Mesodermal cell (in vitro differentiated cells): ENCODE measurements around the gene TFAP2C.

Source experiments
- H3K27ac ChIP-seq: 2 replicates; pipeline ENCODE4 v1.7.0; 2013; ENCODE audit warnings: mild to moderate bottlenecking, low read depth, low read length, moderate library complexity; ENCODE audit not compliant: severe bottlenecking
- H3K36me3 ChIP-seq: 2 replicates; pipeline ENCODE4 v1.7.1; 2013; ENCODE audit warnings: mild to moderate bottlenecking, low read length, moderate library complexity; ENCODE audit not compliant: control insufficient read depth, insufficient read depth
- H3K4me1 ChIP-seq: one replicate; pipeline ENCODE4 v1.7.1; 2013; ENCODE audit warnings: mild to moderate bottlenecking, low read length; ENCODE audit not compliant: insufficient read depth, control insufficient read depth, poor library complexity, severe bottlenecking
- H3K4me3 ChIP-seq: 2 replicates; pipeline ENCODE4 v1.7.0; 2013; ENCODE audit warnings: low read length, control low read depth, mild to moderate bottlenecking; ENCODE audit not compliant: insufficient read depth, poor library complexity, severe bottlenecking; ENCODE audit errors: extremely low read depth
- H3K9me3 ChIP-seq: 2 replicates; pipeline ENCODE4 v1.7.1; 2013; ENCODE audit warnings: mild to moderate bottlenecking, low read length, moderate library complexity; ENCODE audit not compliant: control insufficient read depth
- WGBS, 2 experiments: methylation state at CpG; one replicate each; pipeline ENCODE4 v1.1.5; 2013; ENCODE audit warnings: missing lambda C conversion rate in 2 of 2; ENCODE audit not compliant: insufficient coverage in 2 of 2; 5-methylcytosine and 5-hydroxymethylcytosine counted together

TFAP2C gene

DNA sequence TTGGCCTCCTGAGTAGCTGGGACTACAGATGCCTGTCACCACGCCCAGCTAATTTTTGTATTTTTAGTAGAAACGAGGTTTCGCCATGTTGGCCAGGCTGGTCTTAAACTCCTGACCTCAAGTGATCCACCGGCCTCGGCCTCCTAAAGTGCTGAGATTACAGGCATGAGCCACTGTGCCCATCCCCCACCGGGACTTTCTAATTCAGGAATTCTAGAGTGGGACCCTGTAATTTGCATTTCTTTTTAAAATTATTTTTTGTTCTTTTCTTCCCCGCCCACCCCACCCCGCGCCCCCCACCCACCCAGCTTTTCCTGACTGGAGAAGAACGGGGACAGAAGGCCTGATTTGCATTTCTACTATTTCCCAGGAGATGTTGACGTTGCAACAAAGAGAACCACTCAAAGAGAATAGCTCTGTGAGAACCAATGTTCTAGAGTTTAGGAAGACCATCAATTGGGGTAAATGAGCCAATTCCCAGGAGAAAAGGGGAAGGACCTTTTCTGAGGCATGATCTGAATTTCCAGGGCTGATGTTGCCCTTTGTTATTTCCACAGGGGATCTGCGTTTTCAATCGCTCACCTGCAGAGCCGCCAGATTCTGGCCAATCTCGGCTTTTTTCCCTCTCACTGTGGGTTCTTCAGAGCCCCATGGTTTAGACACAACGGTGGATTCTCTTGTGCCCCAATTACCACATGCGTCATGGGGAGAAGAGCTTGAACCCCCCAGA lies 33.2 kb upstream of the TFAP2C start:
- H3K36me3 ChIP-seq = no peaks in the 10 kb centered on the region
- H3K27ac ChIP-seq = no peak overlapping the region
- no peaks in the 10 kb centered on the region for H3K9me3 ChIP-seq
- H3K4me1 ChIP-seq = no peaks in the 10 kb centered on the region
- WGBS, 2 experiments = 83% methylated on average over 9 to 12 of the region's 17 CpGs
- no peak overlapping the region for H3K4me3 ChIP-seq

DNA sequence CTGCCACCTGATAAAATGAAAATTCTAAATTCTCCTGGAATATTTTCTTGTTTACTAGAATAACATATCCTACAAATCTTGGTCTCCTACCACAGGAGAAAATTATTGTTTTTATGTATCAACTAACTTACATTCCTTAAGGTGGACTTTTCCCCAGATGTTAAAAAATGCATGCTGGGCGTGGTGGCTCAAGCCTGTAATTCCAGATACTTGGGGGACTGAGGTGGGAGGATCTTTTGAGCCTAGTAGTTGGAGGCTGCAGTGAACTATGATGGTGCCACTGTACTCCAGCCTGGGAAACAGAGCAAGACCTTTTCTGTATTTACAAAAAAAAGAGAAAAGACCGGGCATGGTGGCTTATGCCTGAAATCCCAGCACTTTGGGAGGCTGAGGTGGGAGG lies 27.9 kb upstream of the TFAP2C start:
- H3K36me3 ChIP-seq = no peaks in the 10 kb centered on the region
- H3K4me1 ChIP-seq = no peaks in the 10 kb centered on the region
- WGBS, 2 experiments = 89 to 91% methylated on average over 1 to 2 of the region's 2 CpGs

DNA sequence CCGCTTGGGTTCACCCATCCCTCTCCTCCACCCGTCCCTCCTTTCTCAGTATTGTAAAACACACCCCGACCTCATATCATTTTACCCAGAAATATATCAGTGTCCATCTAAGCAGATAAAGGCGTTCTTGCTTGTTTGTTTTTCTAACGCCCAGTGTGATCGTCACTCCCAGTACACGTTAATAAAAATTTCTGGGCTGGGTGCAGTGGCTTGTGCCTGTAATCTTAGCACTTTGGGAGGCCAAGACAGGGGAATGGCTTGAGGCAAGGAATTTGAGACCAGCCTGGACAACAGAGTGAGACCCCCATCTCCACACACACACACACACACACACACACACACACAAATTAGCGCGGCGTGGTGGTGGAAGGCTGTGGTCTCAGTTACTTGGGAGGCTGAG lies 24.4 kb upstream of the TFAP2C start:
- H3K4me1 ChIP-seq = no peaks in the 10 kb centered on the region
- no peak overlapping the region for H3K27ac ChIP-seq
- no peaks in the 10 kb centered on the region for H3K9me3 ChIP-seq
- no peak overlapping the region for H3K4me3 ChIP-seq
- 96 to 100% methylated on average over 2 to 7 of the region's 10 CpGs for WGBS, 2 experiments
- H3K36me3 ChIP-seq = no peaks in the 10 kb centered on the region

More for the DNA sequence above, 27.9 kb upstream of the TFAP2C start:
- H3K9me3 ChIP-seq = no peaks in the 10 kb centered on the region
- no peak overlapping the region for H3K27ac ChIP-seq
- H3K4me3 ChIP-seq = no peak overlapping the region

DNA sequence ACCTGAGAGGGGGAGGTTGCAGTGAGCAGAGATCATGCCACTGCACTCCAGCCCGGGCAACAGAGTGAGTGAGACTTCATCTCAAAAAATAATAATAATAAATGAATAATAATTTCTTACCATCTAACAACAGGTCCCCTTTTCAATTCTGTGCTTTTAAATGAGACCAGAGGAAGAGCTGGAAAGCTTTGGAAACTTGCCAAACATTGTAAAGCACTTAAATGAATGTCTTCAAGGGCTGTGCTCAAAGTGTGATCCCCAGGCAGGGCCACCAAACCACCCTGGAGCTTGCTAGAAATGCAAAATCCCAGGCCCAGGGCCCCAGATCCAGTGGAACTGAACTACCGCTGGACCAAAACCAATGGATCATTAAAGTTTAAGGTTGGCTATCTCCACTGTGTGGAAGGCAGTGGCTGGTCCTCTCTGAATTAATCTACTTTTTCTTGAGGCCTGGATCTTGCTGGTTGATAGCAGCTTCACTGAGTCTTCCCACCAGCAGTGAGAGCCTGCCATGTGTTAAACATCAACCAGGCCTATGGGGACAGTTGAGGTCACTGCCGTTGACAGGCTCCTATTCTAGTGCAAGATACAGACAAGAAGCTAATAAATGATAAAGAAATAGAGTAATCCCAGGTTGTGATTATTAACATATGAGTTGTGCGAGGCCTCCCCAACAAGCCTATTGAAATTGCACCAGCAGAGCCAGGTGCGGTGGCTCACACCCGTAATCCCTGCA lies 23.7 kb upstream of the TFAP2C start:
- Histone ChIP-seq H3K36me3 (no peaks in the 10 kb centered on the region), H3K4me1 (no peaks in the 10 kb centered on the region), H3K27ac (no peak overlapping the region), H3K4me3 (no peak overlapping the region), H3K9me3 (no peaks in the 10 kb centered on the region)
- WGBS, 2 experiments = 88 to 100% methylated on average over 3 to 5 of the region's 6 CpGs

DNA sequence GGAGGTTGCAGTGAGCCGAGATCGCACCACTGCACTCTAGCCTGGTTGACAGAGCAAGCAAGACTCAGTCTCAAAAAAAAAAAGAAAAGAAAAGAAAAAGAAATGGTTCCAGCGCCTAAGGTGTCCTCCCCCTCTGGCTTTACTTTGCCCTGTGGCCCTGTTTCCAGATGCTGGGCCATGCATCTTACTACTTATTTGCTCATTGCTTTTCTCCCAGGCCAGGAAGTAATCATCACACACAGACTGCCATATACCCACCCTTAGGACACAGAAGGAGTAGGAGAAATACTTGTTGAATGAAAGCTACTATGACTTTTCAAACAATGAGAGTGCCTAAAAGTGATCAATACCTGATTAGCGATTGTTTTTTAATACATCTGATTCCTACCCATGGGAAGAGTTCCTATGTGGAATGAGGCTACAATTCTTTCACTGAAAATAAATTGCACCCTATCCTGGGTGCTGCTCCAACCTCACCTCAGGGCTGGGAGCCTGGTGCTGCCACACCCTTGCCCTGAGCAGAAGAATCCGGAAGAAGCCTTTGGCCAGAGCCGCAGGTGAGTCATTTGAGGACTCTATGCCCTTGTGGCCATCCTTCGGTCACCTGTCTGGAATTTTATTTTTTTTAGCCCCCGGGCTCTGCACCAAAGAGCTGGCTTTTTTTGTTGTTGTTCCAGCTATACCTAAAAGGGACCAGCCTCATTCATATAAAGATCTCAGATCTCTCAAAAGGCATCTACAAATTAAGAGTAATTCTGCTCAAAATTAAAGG lies 22.7 kb upstream of the TFAP2C start:
- WGBS, 2 experiments = 89 to 95% methylated on average over 6 to 7 of the region's 8 CpGs
- Histone ChIP-seq H3K9me3 (no peaks in the 10 kb centered on the region), H3K36me3 (no peaks in the 10 kb centered on the region), H3K27ac (no peak overlapping the region), H3K4me1 (no peaks in the 10 kb centered on the region), H3K4me3 (no peak overlapping the region)

DNA sequence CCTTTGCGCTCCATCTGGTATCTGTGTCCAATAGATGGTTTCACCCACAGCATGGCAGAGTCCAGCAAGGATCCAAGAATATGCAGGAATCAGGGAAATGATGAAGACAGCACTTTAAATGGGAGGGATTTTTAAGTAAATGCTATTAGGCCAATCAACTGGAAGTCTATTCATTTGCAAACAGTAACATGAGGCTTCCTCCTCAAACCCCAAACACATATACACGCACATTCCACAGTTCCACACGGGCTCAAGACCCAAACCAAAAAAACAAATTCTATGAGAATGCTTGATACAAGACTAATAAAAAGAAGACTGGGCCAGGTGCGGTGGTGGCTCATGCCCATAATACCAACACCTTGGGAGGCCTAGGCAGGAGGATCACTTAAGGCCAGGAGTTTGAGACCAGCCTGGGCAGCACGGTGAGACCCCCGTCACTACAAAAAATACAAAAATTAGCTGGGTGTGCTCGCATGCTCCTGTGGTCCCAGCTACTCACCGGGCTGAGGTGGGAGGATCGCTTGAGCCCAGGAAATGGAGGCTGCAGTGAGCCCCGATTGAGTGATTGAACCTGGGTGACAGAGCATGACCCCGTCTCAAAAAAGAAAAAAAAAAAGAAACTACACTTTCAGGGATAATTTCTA lies 21.9 kb upstream of the TFAP2C start:
- no peaks in the 10 kb centered on the region for H3K9me3 ChIP-seq
- no peak overlapping the region for H3K4me3 ChIP-seq
- no peaks in the 10 kb centered on the region for H3K4me1 ChIP-seq
- WGBS, 2 experiments = 91 to 94% methylated on average over 7 to 8 of the region's 11 CpGs
- H3K27ac ChIP-seq = no peak overlapping the region
- no peaks in the 10 kb centered on the region for H3K36me3 ChIP-seq

DNA sequence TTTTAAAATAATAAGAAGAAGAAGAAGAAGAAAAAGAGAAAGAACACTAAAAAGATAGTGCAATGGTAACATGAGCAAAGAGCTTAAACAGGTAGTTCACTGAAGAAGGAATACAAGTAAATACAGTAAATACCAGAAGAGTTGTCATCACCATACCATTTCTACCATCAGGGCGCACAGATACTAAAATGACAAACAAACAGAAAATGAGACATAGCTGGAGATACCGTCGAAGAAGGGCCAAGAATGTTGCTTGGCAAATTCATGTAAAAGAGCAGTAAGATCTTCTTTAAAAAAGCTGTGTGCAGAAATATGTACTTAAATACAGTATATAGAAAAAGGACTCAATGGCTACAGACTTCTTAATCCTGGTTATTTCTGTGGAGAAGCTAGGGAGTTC lies 20.7 kb upstream of the TFAP2C start:
- Histone ChIP-seq H3K9me3 (no peaks in the 10 kb centered on the region), H3K4me1 (no peaks in the 10 kb centered on the region), H3K27ac (no peak overlapping the region), H3K4me3 (no peak overlapping the region), H3K36me3 (no peaks in the 10 kb centered on the region)
- WGBS, 2 experiments = 100% methylated on average over 2 of the region's 3 CpGs; no CpG with 5 or more reads in 1 of the 2 experiments

DNA sequence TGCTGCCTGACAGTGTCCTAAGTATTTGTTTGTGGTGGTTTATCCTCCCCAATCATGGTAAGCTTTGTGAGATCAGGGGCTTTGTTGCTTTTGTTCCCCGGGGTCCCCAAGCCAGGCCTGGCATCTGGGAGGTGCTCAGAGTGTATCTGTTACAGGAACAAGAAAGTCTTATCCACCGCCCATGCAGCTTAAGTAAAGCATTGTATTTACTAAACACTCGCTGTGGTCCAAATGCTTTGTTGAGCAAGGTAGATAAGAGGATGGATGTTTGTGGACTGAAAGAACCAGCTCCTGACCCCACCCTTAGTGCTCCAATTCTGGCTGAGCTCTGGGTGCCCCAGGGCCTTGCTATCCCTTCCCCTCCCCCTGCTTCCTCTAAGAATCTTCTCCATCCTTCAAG lies 19.8 kb upstream of the TFAP2C start:
- Histone ChIP-seq H3K9me3 (no peaks in the 10 kb centered on the region), H3K36me3 (no peaks in the 10 kb centered on the region), H3K27ac (no peak overlapping the region), H3K4me1 (no peaks in the 10 kb centered on the region), H3K4me3 (no peak overlapping the region)
- WGBS, 2 experiments = 71 to 80% methylated on average over 1 of the region's 3 CpGs

DNA sequence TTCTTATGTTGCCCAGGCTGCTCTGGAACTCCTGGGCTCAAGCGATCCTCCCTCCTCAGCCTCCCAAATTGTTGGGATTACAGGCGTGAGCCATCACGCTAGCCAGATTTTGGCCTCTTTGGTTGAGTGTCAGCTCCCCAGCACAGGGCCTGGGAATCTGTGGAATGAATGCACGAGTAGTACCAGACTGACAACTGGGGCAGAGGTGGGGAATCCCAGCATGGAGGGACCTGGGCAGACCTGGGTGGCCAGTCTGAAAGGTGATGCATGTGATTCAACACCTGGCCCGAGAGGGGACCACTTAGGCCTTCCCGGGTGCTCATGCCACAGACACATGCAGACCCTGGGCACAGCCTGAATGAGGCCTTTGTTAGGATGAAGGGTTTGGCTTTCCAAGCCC lies 19.0 kb upstream of the TFAP2C start:
- H3K4me3 ChIP-seq = no peak overlapping the region
- no peaks in the 10 kb centered on the region for H3K36me3 ChIP-seq
- no peak overlapping the region for H3K27ac ChIP-seq
- no peaks in the 10 kb centered on the region for H3K9me3 ChIP-seq
- 92 to 98% methylated on average over 6 of the region's 6 CpGs for WGBS, 2 experiments
- no peaks in the 10 kb centered on the region for H3K4me1 ChIP-seq

DNA sequence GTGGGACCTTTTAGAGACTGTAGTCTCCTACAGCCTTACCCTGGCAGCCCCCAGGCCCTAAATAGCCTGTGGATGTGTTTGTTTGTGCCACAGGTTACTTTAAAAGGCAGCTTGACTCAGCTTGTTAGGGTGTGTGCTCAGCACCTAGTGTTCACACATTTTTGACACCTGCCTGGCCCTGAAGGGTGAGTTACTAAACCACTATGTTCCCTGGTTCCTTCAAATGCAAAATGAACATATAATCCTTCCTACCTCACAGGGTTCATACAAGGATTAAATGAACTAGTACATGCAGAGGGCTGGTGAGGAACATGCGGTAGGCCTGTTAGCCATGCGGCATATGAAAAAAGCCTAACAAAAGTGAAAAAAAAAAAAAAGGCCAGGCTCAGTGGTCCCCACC lies 14.9 kb upstream of the TFAP2C start:
- Histone ChIP-seq H3K36me3 (no peaks in the 10 kb centered on the region), H3K4me1 (no peaks in the 10 kb centered on the region), H3K9me3 (no peaks in the 10 kb centered on the region), H3K27ac (no peak overlapping the region), H3K4me3 (no peak overlapping the region)
- 100% methylated on average over 2 of the region's 2 CpGs; no CpG with 5 or more reads in 1 of the 2 experiments for WGBS, 2 experiments
